ENCODE data around the gene DPY19L3.

DNA sequence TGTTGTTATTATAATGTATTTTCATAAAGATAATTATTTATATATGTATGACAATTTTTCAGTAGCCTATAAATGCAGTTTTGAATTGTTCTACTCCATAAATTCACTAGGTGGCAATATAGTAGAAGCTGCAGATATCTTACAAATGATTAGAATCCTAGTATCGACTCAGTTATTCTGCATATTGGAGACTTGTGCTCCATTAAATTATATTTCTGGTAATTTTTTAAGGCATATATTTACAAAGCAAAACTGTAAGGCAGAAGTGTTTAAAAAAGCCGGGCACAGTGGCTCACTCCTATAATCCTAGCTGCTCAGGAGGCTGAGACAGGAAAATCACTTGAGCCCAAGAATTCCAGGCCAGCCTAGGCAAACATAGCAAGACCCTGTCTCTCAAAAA is 58.7 kb downstream of the DPY19L3 start:
- TF ChIP-seq, protein P1, sequence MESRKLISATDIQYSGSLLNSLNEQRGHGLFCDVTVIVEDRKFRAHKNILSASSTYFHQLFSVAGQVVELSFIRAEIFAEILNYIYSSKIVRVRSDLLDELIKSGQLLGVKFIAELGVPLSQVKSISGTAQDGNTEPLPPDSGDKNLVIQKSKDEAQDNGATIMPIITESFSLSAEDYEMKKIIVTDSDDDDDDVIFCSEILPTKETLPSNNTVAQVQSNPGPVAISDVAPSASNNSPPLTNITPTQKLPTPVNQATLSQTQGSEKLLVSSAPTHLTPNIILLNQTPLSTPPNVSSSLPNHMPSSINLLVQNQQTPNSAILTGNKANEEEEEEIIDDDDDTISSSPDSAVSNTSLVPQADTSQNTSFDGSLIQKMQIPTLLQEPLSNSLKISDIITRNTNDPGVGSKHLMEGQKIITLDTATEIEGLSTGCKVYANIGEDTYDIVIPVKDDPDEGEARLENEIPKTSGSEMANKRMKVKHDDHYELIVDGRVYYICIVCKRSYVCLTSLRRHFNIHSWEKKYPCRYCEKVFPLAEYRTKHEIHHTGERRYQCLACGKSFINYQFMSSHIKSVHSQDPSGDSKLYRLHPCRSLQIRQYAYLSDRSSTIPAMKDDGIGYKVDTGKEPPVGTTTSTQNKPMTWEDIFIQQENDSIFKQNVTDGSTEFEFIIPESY (IDR thresholded peaks at IDR 0.05; ENCODE audit: borderline replicate concordance, low read depth): no peak
- TF ChIP-seq, protein P2, sequence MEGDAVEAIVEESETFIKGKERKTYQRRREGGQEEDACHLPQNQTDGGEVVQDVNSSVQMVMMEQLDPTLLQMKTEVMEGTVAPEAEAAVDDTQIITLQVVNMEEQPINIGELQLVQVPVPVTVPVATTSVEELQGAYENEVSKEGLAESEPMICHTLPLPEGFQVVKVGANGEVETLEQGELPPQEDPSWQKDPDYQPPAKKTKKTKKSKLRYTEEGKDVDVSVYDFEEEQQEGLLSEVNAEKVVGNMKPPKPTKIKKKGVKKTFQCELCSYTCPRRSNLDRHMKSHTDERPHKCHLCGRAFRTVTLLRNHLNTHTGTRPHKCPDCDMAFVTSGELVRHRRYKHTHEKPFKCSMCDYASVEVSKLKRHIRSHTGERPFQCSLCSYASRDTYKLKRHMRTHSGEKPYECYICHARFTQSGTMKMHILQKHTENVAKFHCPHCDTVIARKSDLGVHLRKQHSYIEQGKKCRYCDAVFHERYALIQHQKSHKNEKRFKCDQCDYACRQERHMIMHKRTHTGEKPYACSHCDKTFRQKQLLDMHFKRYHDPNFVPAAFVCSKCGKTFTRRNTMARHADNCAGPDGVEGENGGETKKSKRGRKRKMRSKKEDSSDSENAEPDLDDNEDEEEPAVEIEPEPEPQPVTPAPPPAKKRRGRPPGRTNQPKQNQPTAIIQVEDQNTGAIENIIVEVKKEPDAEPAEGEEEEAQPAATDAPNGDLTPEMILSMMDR (IDR thresholded peaks at IDR 0.05): peak; percentile 56
- no peak for TF ChIP-seq POLR2AphosphoS5 (IDR thresholded peaks at IDR 0.05; ENCODE audit: low read depth, low read length)
- no peak for TF ChIP-seq EP300 (IDR thresholded peaks at IDR 0.05; ENCODE audit: borderline replicate concordance in 1 of 2, low read depth in 1 of 2, low read length in 1 of 2)
- TF ChIP-seq NRF1 (IDR thresholded peaks at IDR 0.05; ENCODE audit: low read depth, low read length): no peak
- TF ChIP-seq RAD21 (IDR thresholded peaks at IDR 0.05; ENCODE audit: low read length): peak; percentile 59
- no peak for TF ChIP-seq SIN3A (IDR thresholded peaks at IDR 0.05; ENCODE audit: borderline replicate concordance, low read depth, low read length)
- no peak for TF ChIP-seq YY1 (IDR thresholded peaks at IDR 0.05; ENCODE audit: low read depth)
- TF ChIP-seq RFX5 (IDR thresholded peaks at IDR 0.05; ENCODE audit: low read length): no peak
- TF ChIP-seq GABPA (IDR thresholded peaks at IDR 0.05; ENCODE audit: low read depth): no peak
- no peak for TF ChIP-seq TEAD4 (IDR thresholded peaks at IDR 0.05; ENCODE audit: borderline replicate concordance, insufficient read depth)

Data from SK-N-SH (cell line).